GM18507 (cell line): ENCODE measurements around the gene KRT38.
"Not testable (repeated sequence)": the region's sequence is repeated elsewhere in the genome, so short reads cannot be mapped to it uniquely, and the experiment has no call there.

ENCODE experiments used
- DNase-seq: peaks from one replicate; pipeline ENCODE4 v3.0.0; 2011; ENCODE audit warnings: low read depth; ENCODE audit not compliant: insufficient read length; ENCODE audit errors: extremely low spot score
- FAIRE-seq: peaks from 2 replicates; lab custom pipeline; 2011; peaks lifted over from hg19 to GRCh38; lab: Jason Lieb, UNC

The KRT38 gene

GRCh38 chr17:41464173-41464572 lies 23.4 kb upstream of the KRT38 start:
- FAIRE-seq (no peak), DNase-seq (no peak)

GRCh38 chr17:41463746-41464145 lies 23.0 kb upstream of the KRT38 start:
- DNase-seq (no peak), FAIRE-seq (no peak)

- DNase-seq = no peak
Observed at GRCh38 chr17:41462705-41463104, 21.9 kb upstream of the KRT38 start.

GRCh38 chr17:41457676-41458075 lies 16.9 kb upstream of the KRT38 start:
- FAIRE-seq = no peak
- DNase-seq = no peak

More at GRCh38 chr17:41462705-41463104, 21.9 kb upstream of the KRT38 start:
- no peak for FAIRE-seq

GRCh38 chr17:41456204-41456603 lies 15.4 kb upstream of the KRT38 start:
- DNase-seq = no peak
- no peak for FAIRE-seq

- DNase-seq (no peak), FAIRE-seq (no peak)
Observed at GRCh38 chr17:41455236-41455635, 14.5 kb upstream of the KRT38 start.

GRCh38 chr17:41453066-41453465 lies 12.3 kb upstream of the KRT38 start:
- FAIRE-seq (no peak), DNase-seq (no peak)

- FAIRE-seq = no peak
- no peak for DNase-seq
Observed at GRCh38 chr17:41452281-41452680, 11.5 kb upstream of the KRT38 start.

- FAIRE-seq (no peak), DNase-seq (no peak)
Observed at GRCh38 chr17:41451154-41451728, 10.5 kb upstream of the KRT38 start.

GRCh38 chr17:41449008-41449407 lies 8.2 kb upstream of the KRT38 start:
- DNase-seq = no peak
- FAIRE-seq = no peak

- no peak for FAIRE-seq
- no peak for DNase-seq
Observed at GRCh38 chr17:41448506-41448905, 7.7 kb upstream of the KRT38 start.

- DNase-seq (no peak), FAIRE-seq (no peak)
Observed at GRCh38 chr17:41446806-41447205, 6.0 kb upstream of the KRT38 start.

- no peak for FAIRE-seq
- no peak for DNase-seq
Observed at GRCh38 chr17:41444640-41445039, 3.9 kb upstream of the KRT38 start.

GRCh38 chr17:41444186-41444585 lies 3.4 kb upstream of the KRT38 start:
- FAIRE-seq = no peak
- DNase-seq = no peak

GRCh38 chr17:41442739-41443138 lies 2.0 kb upstream of the KRT38 start:
- no peak for FAIRE-seq
- DNase-seq = no peak

GRCh38 chr17:41439375-41439774 lies 1.4 kb downstream of the KRT38 start:
- no peak for DNase-seq
- FAIRE-seq = no peak

- FAIRE-seq (no peak), DNase-seq (no peak)
Observed at GRCh38 chr17:41437769-41438168, 3.0 kb downstream of the KRT38 start.

- FAIRE-seq (no peak), DNase-seq (no peak)
Observed at GRCh38 chr17:41437254-41437653, 3.5 kb downstream of the KRT38 start.

- FAIRE-seq (no peak), DNase-seq (no peak)
Observed at GRCh38 chr17:41434415-41434814, 6.4 kb downstream of the KRT38 start.

- no peak for DNase-seq
- FAIRE-seq = no peak
Observed at GRCh38 chr17:41434005-41434404, 6.8 kb downstream of the KRT38 start.

- no peak for FAIRE-seq
- no peak for DNase-seq
Observed at GRCh38 chr17:41433586-41433985, 7.2 kb downstream of the KRT38 start.

- not testable (repeated sequence) for FAIRE-seq, DNase-seq
Observed at GRCh38 chr17:41430376-41430775, 10.4 kb downstream of the KRT38 start.
